ENCODE measurements around the gene REV3L. TPM values are rescaled to one million over a fixed set of nuclear protein-coding genes. Genes with fewer than 3 reads are reported as not detected.
"Not testable (repeated sequence)": the region's sequence is repeated elsewhere in the genome, so short reads cannot be mapped to it uniquely, and the experiment has no call there.

REV3L gene
- total RNA-seq, 2 experiments from 2014 or later: 20.1 to 23.0 TPM

GRCh38 chr6:111347589-111347988, 135.4 kb downstream of the REV3L start:
- Mint-ChIP-seq H3K9me3 (no peaks in the 10 kb centered on the region), H3K4me1 (no peaks in the 10 kb centered on the region), H3K36me3 (peaks cover 12% of the 10 kb centered on the region), H3K27ac (no peak overlapping the region), H3K4me3 (no peak overlapping the region), H3K27me3 (no peaks in the 10 kb centered on the region)
- DNase-seq (no peak), ATAC-seq (ENCODE audit: low read depth) (no peak)
- POLR2A ChIA-PET: no interaction called here

- Mint-ChIP-seq H3K36me3 (peaks cover 21% of the 10 kb centered on the region), H3K4me3 (no peak overlapping the region), H3K27me3 (no peaks in the 10 kb centered on the region), H3K27ac (no peak overlapping the region), H3K4me1 (peaks cover 5% of the 10 kb centered on the region), H3K9me3 (no peaks in the 10 kb centered on the region)
- DNase-seq (no peak), ATAC-seq (ENCODE audit: low read depth) (no peak)
- POLR2A ChIA-PET: no interaction called here
Measured at GRCh38 chr6:111342913-111343312, 140.1 kb downstream of the REV3L start.

- DNase-seq (no peak), ATAC-seq (ENCODE audit: low read depth) (no peak)
- no peak overlapping the region for H3K27ac Mint-ChIP-seq
- peaks cover 5% of the 10 kb centered on the region for H3K4me1 Mint-ChIP-seq
- H3K4me3 Mint-ChIP-seq: no peak overlapping the region
- POLR2A ChIA-PET: no interaction called here
- H3K9me3 Mint-ChIP-seq: no peaks in the 10 kb centered on the region
- no peaks in the 10 kb centered on the region for H3K27me3 Mint-ChIP-seq
- peaks cover 21% of the 10 kb centered on the region for H3K36me3 Mint-ChIP-seq
Measured at GRCh38 chr6:111339294-111339693, 143.7 kb downstream of the REV3L start.

- POLR2A ChIA-PET: no interaction called here
- H3K36me3 Mint-ChIP-seq: peaks cover 21% of the 10 kb centered on the region
- no peaks in the 10 kb centered on the region for H3K27me3 Mint-ChIP-seq
- H3K27ac Mint-ChIP-seq: no peak overlapping the region
- peaks cover 5% of the 10 kb centered on the region for H3K4me1 Mint-ChIP-seq
- peak; percentile 58 for ATAC-seq (ENCODE audit: low read depth)
- no peak for DNase-seq
- no peak overlapping the region for H3K4me3 Mint-ChIP-seq
- no peaks in the 10 kb centered on the region for H3K9me3 Mint-ChIP-seq
Measured at GRCh38 chr6:111338843-111339242, 144.2 kb downstream of the REV3L start.

- Mint-ChIP-seq H3K4me3 (no peak overlapping the region), H3K36me3 (peaks cover 23% of the 10 kb centered on the region), H3K27me3 (no peaks in the 10 kb centered on the region), H3K4me1 (peaks cover 5% of the 10 kb centered on the region), H3K27ac (no peak overlapping the region), H3K9me3 (no peaks in the 10 kb centered on the region)
- ATAC-seq (ENCODE audit: low read depth): no peak
- POLR2A ChIA-PET: no interaction called here
- DNase-seq: no peak
Measured at GRCh38 chr6:111337829-111338236, 145.2 kb downstream of the REV3L start.

DNA sequence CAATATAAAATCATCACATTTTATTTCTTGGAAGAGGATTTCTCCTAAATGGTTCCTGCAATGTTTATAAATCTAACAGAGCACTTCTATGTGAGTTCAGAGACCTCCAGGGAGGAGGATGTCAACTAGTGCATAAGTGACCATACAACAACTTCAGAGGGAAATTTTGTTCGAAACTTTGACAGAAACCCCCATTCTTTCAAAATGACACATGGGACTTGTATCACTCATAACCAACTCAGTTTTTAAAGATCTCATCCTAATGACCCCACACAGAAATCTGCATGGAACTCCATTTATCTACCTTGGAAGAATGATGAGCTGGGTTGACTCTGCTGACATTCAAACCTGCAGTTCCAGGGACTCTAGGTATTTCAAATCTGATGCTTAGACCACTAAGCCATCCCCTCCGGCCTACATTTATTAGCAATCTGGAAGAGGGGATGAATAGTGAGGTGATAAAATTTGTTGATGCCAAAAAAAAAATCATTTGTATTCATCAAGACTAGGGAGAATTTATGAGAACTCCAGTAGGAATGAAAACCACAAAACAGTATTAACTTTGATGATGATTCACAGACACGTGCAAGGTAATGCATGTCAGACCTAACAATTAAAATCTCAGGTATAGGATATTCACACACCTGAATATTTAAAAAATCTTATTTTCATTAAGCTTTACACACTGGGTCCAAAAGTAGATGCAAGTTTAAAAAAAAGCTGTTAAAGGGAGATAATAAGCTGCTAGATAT, 153.0 kb downstream of the REV3L start:
- ATAC-seq (ENCODE audit: low read depth) (no peak), DNase-seq (no peak)
- POLR2A ChIA-PET: interaction anchor here (0.7 kb wide), 1 partner anchor 94 kb away, joined by 4 read pairs; no protein-coding TSS in a partner anchor
- H3K9me3 Mint-ChIP-seq: no peaks in the 10 kb centered on the region
- H3K27ac Mint-ChIP-seq: no peak overlapping the region
- no peaks in the 10 kb centered on the region for H3K27me3 Mint-ChIP-seq
- H3K4me3 Mint-ChIP-seq: no peak overlapping the region
- H3K36me3 Mint-ChIP-seq: peaks cover 33% of the 10 kb centered on the region
- H3K4me1 Mint-ChIP-seq: no peaks in the 10 kb centered on the region

DNA sequence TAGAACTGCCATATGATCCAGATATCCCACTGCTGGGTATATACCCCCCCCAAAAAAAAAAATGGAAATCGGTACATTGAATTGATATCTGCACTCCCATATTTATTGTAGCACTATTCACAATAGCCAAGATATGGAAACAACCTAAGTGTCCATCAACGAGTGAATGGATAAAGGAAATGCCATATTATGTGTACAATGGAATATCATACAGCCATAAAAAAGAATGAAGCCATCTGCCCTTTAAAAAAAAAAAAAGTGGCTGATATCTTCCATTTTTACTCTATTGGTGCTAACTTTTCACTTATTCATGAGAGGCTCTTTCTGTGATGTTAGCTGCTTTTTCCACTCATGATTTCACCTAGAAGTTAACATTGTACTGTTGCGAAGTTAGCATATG, 156.5 kb downstream of the REV3L start:
- Mint-ChIP-seq H3K27ac (no peak overlapping the region), H3K4me3 (no peak overlapping the region), H3K4me1 (no peaks in the 10 kb centered on the region), H3K36me3 (peaks cover 29% of the 10 kb centered on the region), H3K27me3 (no peaks in the 10 kb centered on the region), H3K9me3 (no peaks in the 10 kb centered on the region)
- POLR2A ChIA-PET: no interaction called here
- ATAC-seq (ENCODE audit: low read depth) (no peak), DNase-seq (no peak)

DNA sequence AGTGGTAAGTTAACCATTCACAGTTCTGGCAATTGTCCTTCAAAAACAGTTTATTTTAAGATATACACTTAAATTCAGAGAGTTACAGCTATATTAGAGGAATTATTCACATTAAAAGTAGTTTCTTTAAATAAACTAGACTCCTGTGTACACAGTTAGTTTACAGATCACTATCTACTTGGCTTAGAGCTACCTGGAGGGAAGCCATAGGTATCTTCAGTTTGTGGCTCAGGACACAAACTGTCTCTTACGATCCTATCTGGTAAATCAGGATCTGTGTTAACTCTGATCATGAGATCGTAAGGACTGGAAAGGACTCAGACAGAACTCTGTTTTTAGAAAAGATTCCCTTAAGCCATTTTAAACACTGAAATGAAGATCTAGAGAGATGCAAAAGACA, 160.9 kb downstream of the REV3L start:
- no peaks in the 10 kb centered on the region for H3K4me1 Mint-ChIP-seq
- no peaks in the 10 kb centered on the region for H3K27me3 Mint-ChIP-seq
- H3K4me3 Mint-ChIP-seq: no peak overlapping the region
- H3K9me3 Mint-ChIP-seq: no peaks in the 10 kb centered on the region
- no peak for DNase-seq
- POLR2A ChIA-PET: interaction anchor here (0.6 kb wide), 1 partner anchor 47 kb away, joined by 3 read pairs; no protein-coding TSS in a partner anchor
- peaks cover 18% of the 10 kb centered on the region for H3K36me3 Mint-ChIP-seq
- ATAC-seq (ENCODE audit: low read depth): no peak
- H3K27ac Mint-ChIP-seq: no peak overlapping the region

DNA sequence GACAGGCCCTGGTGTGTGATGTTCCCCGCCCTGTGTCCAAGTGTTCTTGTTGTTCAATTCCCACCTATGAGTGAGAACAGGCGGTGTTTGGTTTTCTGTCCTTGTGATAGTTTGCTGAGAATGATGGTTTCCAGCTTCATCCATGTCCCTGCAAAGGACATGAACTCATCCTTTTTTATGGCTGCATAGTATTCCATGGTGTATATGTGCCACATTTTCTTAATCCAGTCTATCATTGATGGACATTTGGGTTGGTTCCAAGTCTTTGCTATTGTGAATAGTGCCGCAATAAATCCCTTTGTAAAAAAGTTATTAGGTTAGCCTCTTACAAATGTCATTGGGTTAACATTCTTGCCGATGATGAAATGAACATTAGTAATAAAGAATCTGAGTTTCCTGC, 175.1 kb downstream of the REV3L start:
- not testable (repeated sequence) for H3K9me3 Mint-ChIP-seq; H3K27ac Mint-ChIP-seq; ATAC-seq (ENCODE audit: low read depth); H3K4me3 Mint-ChIP-seq; H3K4me1 Mint-ChIP-seq; DNase-seq; H3K27me3 Mint-ChIP-seq
- POLR2A ChIA-PET: interaction anchor here (0.5 kb wide), 1 partner anchor 36 kb away, joined by 3 read pairs; no protein-coding TSS in a partner anchor
- H3K36me3 Mint-ChIP-seq: peaks cover 36% of the 10 kb centered on the region

- no peak for ATAC-seq (ENCODE audit: low read depth)
- POLR2A ChIA-PET: interaction anchor here (0.5 kb wide), 1 partner anchor 36 kb away, joined by 3 read pairs; no protein-coding TSS in a partner anchor
- H3K36me3 Mint-ChIP-seq: peaks cover 36% of the 10 kb centered on the region
- H3K9me3 Mint-ChIP-seq: no peaks in the 10 kb centered on the region
- H3K27ac Mint-ChIP-seq: no peak overlapping the region
- H3K4me3 Mint-ChIP-seq: no peak overlapping the region
- no peaks in the 10 kb centered on the region for H3K27me3 Mint-ChIP-seq
- DNase-seq: no peak
- peaks cover 4% of the 10 kb centered on the region for H3K4me1 Mint-ChIP-seq
Measured at GRCh38 chr6:111307275-111307858, 175.7 kb downstream of the REV3L start.

DNA sequence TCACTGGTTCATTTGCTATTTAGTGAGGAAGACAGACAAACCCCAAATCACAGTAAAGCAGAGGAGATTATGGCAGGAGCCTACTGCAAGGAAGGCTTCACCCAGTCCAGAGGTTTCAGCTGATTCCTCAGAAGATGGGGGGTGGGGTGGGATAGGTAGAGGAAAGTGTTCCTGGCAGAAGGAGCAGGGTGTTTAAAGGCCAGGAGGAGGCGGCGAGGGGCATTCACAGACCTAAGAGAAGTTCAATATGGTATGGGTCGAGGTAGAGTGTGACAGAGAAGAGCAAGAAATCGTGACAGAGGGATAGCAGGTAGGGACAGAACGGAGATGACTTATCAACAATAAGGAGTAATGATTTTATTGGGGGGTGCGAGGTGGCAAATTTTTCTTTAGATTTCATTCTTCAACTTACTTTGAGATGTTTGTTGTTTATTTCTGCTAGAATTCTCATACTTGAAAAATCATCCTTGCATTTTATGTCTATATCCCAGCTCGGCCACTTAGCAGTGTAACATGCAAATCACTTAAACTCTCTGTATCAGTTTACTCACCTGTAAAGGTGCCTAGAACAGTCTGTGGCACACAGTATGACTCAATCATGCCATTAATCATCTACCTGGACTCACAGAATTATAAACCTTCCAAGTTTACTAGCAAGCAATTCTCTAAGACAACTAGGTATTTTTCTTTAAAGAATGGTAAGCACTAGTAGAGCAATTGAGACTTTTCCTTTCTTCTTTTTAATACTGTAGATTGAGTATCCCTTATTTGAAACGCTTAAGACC, 176.7 kb downstream of the REV3L start:
- Mint-ChIP-seq H3K4me3 (no peak overlapping the region), H3K27me3 (no peaks in the 10 kb centered on the region), H3K27ac (peak overlapping the region; percentile 0), H3K4me1 (peaks cover 11% of the 10 kb centered on the region), H3K9me3 (no peaks in the 10 kb centered on the region), H3K36me3 (peaks cover 40% of the 10 kb centered on the region)
- DNase-seq (no peak), ATAC-seq (ENCODE audit: low read depth) (no peak)
- POLR2A ChIA-PET: no interaction called here

DNA sequence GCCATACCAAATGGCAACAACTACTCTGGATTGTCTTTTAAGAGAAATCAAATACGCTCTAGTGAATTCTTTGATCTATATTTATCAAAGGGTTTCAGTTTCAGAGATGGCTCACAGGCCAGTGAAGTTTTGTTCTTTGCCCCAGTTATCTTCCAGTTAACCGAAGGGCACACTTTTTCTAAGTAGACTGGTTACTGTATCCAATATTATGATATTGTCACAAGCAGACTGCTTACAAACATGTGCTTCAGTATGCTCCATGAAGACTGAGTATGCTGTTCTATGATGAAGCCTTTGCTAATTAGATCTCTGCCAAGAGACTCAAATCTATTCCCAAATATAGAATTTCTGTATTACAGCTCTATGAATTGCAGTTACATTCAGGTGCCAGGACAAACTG, 181.1 kb downstream of the REV3L start:
- Mint-ChIP-seq H3K4me1 (peaks cover 13% of the 10 kb centered on the region), H3K27ac (no peak overlapping the region), H3K9me3 (no peaks in the 10 kb centered on the region), H3K4me3 (no peak overlapping the region), H3K36me3 (peaks cover 39% of the 10 kb centered on the region), H3K27me3 (no peaks in the 10 kb centered on the region)
- no peak for DNase-seq
- peak; percentile 42 for ATAC-seq (ENCODE audit: low read depth)
- POLR2A ChIA-PET: no interaction called here

- ATAC-seq (ENCODE audit: low read depth); H3K27me3 Mint-ChIP-seq; H3K27ac Mint-ChIP-seq; DNase-seq; POLR2A ChIA-PET; H3K4me3 Mint-ChIP-seq; H3K9me3 Mint-ChIP-seq: not testable (repeated sequence)
- peaks cover 13% of the 10 kb centered on the region for H3K4me1 Mint-ChIP-seq
- peaks cover 38% of the 10 kb centered on the region for H3K36me3 Mint-ChIP-seq
Measured at GRCh38 chr6:111300938-111301800, 181.8 kb downstream of the REV3L start.
